ENCODE results near the gene MSL1. TPM values are rescaled to one million over a fixed set of nuclear protein-coding genes. Genes with fewer than 3 reads are reported as not detected.
A peak's percentile ranks its signal among the peaks of the same experiment; 100 is the strongest.

MSL1 gene
- total and polyA plus RNA-seq, 12 donors: 47.8 to 143 (median 72.1) TPM

GRCh38 chr17:40089077-40089895 is 32.5 kb upstream of the MSL1 start:
- no peak for DNase-seq
- peaks cover 0 to 71% of the 10 kb centered on the region in 2 donors for H3K36me3 ChIP-seq (replicated peaks in 1 of 2)
- no peak overlapping the region for H3K4me3 ChIP-seq
- TF ChIP-seq POLR2A (IDR thresholded peaks at IDR 0.05) (no peak), CTCF (IDR thresholded peaks at IDR 0.05) (no peak)
- intact Hi-C loops (cut with DNase I): no loop called here
- H3K27ac ChIP-seq: peak overlapping the region in 4 of 5 donors; percentile 9 to 97 (median 32)
- peaks cover 8 to 24% of the 10 kb centered on the region in 2 donors for H3K4me1 ChIP-seq (replicated peaks in 1 of 2)
- 78 to 88% (median 82%) methylated on average over 26 of the region's 26 CpGs for WGBS, 4 donors
- H3K27me3 ChIP-seq: no peaks in the 10 kb centered on the region
- H3K9me3 ChIP-seq (replicated peaks in 1 of 3): no peaks in the 10 kb centered on the region

GRCh38 chr17:40090237-40091119 is 31.3 kb upstream of the MSL1 start:
- H3K9me3 ChIP-seq (replicated peaks in 1 of 3): no peaks in the 10 kb centered on the region
- peak in 1 of 7 donors; percentile 50 for DNase-seq
- peaks cover 0 to 71% of the 10 kb centered on the region in 2 donors for H3K36me3 ChIP-seq (replicated peaks in 1 of 2)
- intact Hi-C loops (cut with DNase I): loop anchor here in 1 of 2 donors (2.0 to 5.0 kb wide), 2 partner anchors 32 to 73 kb away; partner anchors contain the start of gene CSF3
- no peaks in the 10 kb centered on the region for H3K27me3 ChIP-seq
- H3K4me1 ChIP-seq (replicated peaks in 1 of 2): peaks cover 17 to 36% of the 10 kb centered on the region in 2 donors
- H3K27ac ChIP-seq: peak overlapping the region in 3 of 5 donors; percentile 7 to 97 (median 38)
- WGBS, 4 donors: 68 to 73% (median 71%) methylated on average over 11 to 14 of the region's 14 CpGs
- TF ChIP-seq POLR2A (IDR thresholded peaks at IDR 0.05) (no peak), CTCF (IDR thresholded peaks at IDR 0.05) (no peak)
- no peak overlapping the region for H3K4me3 ChIP-seq

GRCh38 chr17:40091691-40092397 is 29.9 kb upstream of the MSL1 start:
- 33 to 40% (median 37%) methylated on average over 12 to 18 of the region's 18 CpGs for WGBS, 4 donors
- H3K4me1 ChIP-seq (replicated peaks in 1 of 2): peaks cover 30 to 49% of the 10 kb centered on the region in 2 donors
- no peaks in the 10 kb centered on the region for H3K27me3 ChIP-seq
- TF ChIP-seq POLR2A (IDR thresholded peaks at IDR 0.05): peak in 1 of 2 donors; percentile 42
- TF ChIP-seq CTCF (IDR thresholded peaks at IDR 0.05): no peak
- no peaks in the 10 kb centered on the region for H3K9me3 ChIP-seq (replicated peaks in 1 of 3)
- peak; percentile 51 to 81 (median 70) for DNase-seq
- intact Hi-C loops (cut with DNase I): loop anchor here in 1 of 2 donors (2.0 to 5.0 kb wide), 2 partner anchors 33 to 75 kb away; partner anchors contain the start of gene CSF3
- H3K4me3 ChIP-seq: no peak overlapping the region
- H3K36me3 ChIP-seq (replicated peaks in 1 of 2): peaks cover 0 to 71% of the 10 kb centered on the region in 2 donors
- peak overlapping the region in 4 of 5 donors; percentile 43 to 100 (median 96) for H3K27ac ChIP-seq
